Subcutaneous adipose tissue (tissue), 4 donors: ENCODE results near the gene PROSER2. TPM values are rescaled to one million over a fixed set of nuclear protein-coding genes. Genes with fewer than 3 reads are reported as not detected.

Experiments
- total RNA-seq, 4 donors: library from RNA; depleted of rRNA; stranded (reverse); fragments of >200 nt; gene quantifications; one replicate each; pipeline ENCODE4 v1.1.0, GENCODE V29; 2016
- TF ChIP-seq, protein P1 (sequence below): fragments of 450-650 bp; IDR thresholded peaks from one replicate; pipeline ENCODE4 v1.5.1; 2016; ENCODE audit warnings: low read depth, mild to moderate bottlenecking, control low read depth, antibody characterized with exemption, moderate library complexity

The PROSER2 gene
- total RNA-seq, 4 donors from 2014 or later = 3.4 to 8.1 (median 5.3) TPM

DNA sequence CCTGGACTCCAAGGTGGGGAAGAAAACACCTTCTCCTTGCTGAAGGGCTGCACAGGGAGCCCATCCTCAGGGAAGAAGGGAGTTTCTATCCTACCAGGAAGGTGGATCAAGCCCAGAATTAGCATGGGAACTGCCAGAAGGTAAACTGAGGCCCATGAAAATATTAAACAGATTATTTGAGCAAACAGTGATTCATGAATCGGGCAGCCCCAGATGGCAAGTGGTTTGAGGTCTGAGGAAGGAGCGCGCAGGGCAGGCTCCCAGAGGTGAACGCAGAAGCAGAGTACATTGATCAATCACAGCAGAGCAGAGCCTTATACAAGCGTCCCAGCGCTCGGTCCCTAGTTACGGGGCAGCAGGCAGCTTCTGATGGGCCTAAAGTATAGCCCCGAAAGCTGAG lies 35.8 kb upstream of the PROSER2 start:
- TF ChIP-seq, protein P1, sequence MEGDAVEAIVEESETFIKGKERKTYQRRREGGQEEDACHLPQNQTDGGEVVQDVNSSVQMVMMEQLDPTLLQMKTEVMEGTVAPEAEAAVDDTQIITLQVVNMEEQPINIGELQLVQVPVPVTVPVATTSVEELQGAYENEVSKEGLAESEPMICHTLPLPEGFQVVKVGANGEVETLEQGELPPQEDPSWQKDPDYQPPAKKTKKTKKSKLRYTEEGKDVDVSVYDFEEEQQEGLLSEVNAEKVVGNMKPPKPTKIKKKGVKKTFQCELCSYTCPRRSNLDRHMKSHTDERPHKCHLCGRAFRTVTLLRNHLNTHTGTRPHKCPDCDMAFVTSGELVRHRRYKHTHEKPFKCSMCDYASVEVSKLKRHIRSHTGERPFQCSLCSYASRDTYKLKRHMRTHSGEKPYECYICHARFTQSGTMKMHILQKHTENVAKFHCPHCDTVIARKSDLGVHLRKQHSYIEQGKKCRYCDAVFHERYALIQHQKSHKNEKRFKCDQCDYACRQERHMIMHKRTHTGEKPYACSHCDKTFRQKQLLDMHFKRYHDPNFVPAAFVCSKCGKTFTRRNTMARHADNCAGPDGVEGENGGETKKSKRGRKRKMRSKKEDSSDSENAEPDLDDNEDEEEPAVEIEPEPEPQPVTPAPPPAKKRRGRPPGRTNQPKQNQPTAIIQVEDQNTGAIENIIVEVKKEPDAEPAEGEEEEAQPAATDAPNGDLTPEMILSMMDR = no peak

DNA sequence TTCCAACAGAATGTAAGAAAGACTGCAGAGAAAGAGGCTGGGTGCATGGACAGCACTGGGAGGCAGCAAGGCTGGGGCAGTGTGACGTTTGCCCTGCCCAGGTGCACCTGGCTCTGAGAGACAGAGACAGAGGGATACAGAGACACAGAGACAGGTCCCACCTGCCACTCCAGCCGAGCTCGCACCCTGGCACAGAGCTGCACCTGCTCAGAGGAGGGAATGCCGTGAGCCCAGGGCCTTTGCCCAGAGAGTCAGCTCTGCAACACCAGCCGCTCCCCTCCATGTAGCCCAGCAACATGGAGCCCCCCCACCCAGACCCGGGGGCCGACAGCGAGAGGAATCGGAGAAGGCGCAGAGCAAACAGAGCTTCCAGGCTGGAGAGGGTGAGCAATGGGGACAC lies 35.3 kb upstream of the PROSER2 start:
- TF ChIP-seq, protein P1 = no peak

DNA sequence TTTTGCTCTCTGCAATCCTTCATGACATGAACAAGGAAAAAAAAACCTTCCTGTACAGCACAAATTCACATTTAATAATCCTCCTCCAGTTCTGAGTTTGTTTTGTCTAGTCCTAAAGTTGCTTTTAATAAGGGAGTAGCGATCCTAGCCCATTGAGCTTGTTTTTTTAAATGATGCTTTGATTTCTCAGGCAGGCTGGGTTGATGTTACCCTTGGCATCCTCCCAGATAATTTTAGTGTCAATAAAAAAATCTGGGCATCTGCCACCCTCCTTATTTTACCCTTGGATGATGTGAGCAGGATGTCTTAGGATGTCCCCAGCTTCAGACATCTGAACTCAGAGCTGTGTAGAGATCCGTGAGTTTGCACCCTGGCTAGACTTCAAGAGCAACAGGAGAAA lies 33.9 kb upstream of the PROSER2 start:
- TF ChIP-seq, protein P1 = no peak

DNA sequence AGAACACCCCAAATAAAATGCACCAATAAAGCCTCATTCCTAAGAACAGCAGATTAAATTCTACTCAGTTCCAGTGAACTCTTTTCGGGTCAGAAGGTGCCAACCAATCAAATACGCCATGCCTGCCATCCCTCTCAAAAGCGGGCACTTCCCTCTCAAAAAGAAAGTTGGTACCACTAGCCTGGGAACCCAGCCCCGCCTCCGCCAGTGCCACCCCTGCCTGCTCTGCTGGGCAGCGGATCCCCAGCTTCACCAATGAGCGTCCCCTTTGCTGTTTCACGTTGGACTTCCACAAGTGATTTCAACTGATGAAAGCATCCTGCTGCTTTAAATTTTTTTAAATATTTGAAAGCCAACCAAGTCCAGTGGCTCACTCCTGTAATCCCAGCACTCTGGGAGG lies 33.2 kb upstream of the PROSER2 start:
- TF ChIP-seq, protein P1 = no peak

DNA sequence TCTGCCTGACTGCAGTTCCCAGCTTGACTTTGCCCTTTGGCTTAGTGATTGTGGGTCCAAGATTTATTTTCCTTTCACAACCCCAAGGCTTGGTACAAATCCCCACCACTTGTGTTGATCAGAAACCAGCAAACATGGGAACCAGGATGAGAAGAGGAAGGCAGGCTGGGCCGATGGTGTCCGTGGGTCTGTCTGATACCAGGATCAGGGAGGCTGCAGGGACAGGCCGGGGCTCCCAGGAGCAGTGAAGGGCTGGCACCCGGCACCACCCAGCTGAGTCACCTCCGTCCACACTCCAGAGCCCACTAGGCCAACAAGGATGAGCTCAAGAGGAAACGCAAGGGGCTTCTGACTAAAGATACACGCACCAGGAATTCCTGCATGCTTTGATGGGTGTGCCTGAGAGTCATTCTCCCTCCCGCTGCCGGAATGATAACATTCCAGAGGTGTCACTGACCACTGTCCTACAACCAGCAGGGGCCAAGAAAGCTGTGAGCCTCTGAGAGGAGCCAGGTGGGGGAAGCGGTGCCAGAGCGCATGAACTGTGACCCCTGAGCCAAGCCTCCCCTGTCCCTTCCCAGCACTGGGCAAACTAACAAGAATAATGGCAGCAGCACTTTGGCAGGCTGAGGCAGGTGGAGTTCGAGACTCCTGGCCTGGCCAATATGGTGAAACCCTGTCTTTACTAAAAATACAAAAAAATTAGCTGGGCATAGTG lies 29.2 kb upstream of the PROSER2 start:
- TF ChIP-seq, protein P1 = no peak

DNA sequence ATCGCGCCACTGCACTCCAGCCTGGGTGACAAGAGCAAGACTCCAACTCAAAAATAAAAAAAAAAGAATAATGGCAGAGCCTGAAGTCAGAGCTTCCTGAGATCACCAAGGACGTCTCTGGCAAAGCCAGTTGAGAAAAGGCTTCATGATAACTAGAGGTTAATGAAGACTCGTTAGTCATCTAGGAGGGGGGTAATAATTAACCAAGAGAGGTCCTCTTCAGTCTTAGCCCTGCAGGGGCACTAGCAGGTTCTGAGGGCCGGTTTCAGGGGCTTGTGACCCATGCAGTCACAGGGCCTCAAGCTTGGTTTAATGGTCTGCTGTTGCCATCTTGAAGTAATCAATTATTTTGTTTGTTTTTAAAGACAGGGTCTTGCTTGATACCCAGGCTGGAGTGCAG lies 28.6 kb upstream of the PROSER2 start:
- TF ChIP-seq, protein P1 = no peak

DNA sequence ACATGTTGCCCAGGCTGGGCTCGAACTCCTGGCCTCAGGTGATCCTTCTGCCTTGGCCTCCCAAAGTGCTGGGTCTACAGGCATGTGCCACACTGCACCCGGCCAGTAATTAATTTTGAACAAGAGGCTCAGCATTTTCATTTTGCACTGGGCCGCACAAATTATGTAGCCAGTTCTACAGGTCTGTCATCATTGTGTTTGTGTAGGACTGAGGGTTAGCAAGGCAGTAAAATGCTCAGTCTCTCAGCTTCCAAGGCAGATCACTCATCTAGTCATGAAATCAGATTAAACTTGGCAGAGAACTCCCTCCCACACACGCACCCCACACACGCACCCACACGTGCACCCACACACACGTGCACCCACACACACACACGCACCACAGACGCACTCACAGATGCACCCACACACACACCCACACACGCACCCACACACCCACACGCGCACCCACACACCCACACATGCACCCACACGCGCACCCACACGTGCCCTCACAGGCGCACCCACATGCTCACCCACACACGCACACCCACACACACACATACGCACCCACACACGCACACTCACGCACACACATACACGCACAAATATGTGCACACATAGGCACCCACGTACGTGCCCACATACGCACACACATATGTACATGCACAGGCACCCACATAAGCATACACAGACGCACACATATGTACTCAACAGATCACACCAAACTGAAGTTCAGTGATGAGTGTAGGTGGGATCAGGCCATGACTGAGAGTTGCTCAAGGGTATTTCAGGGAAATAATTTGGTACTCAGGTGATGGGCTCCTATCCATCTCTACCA lies 27.8 kb upstream of the PROSER2 start:
- TF ChIP-seq, protein P1 = no peak
